Lung (tissue), 12 donors: Measurements from ENCODE around the gene RAD51D. TPM values are rescaled to one million over a fixed set of nuclear protein-coding genes. Genes with fewer than 3 reads are reported as not detected.

Experiments
- ATAC-seq: fragments of 200-7000 bp; cut with Tn5 transposase; one replicate; pipeline ENCODE4 v1.9.1; 2020; ENCODE audit warnings: moderate number of reproducible peaks; ENCODE audit not compliant: insufficient read depth, low FRiP score
- DNase-seq, 3 donors: peaks; one replicate each; pipeline ENCODE4 v3.0.0-alpha.2; 2013 to 2017
- H3K27ac ChIP-seq, 2 donors: one replicate each; pipeline ENCODE4 v1.5.1; 2013; ENCODE audit warnings: mild to moderate bottlenecking in 2 of 2, moderate library complexity in 2 of 2, control low read depth in 1 of 2, inconsistent platforms in 1 of 2, low read depth in 1 of 2, low read length in 1 of 2
- H3K27me3 ChIP-seq, 3 donors: one replicate each; pipeline ENCODE4 v1.5.1; 2013; ENCODE audit warnings: low read length in 2 of 3; ENCODE audit not compliant: control insufficient read depth in 3 of 3, insufficient read depth in 3 of 3
- H3K36me3 ChIP-seq, 4 donors: one replicate each; pipeline ENCODE4 v1.5.1; 2013; ENCODE audit warnings: low read length in 4 of 4, mild to moderate bottlenecking in 1 of 4, moderate library complexity in 1 of 4; ENCODE audit not compliant: control insufficient read depth in 4 of 4, insufficient read depth in 4 of 4
- H3K4me1 ChIP-seq, 5 donors: one replicate each; pipeline ENCODE4 v1.5.1; 2013; ENCODE audit warnings: low read length in 5 of 5, mild to moderate bottlenecking in 2 of 5, moderate library complexity in 1 of 5; ENCODE audit not compliant: control insufficient read depth in 5 of 5, insufficient read depth in 5 of 5
- H3K4me3 ChIP-seq: one replicate; pipeline ENCODE4 v1.5.1; 2013; ENCODE audit warnings: mild to moderate bottlenecking, control low read depth, moderate library complexity
- H3K9ac ChIP-seq, 2 donors: one replicate each; pipeline ENCODE4 v1.5.1; 2013; ENCODE audit warnings: low read length in 2 of 2, control low read depth in 1 of 2; ENCODE audit not compliant: insufficient read depth in 1 of 2
- H3K9me3 ChIP-seq, 4 donors: one replicate each; pipeline ENCODE4 v1.5.1; 2013; ENCODE audit warnings: low read length in 3 of 4, mild to moderate bottlenecking in 1 of 4, moderate library complexity in 1 of 4; ENCODE audit not compliant: control insufficient read depth in 4 of 4, insufficient read depth in 3 of 4
- CTCF ChIP-seq: IDR thresholded peaks from 2 replicates; pipeline ENCODE4 v1.5.1; 2012; ENCODE audit warnings: mild to moderate bottlenecking; ENCODE audit errors: control extremely low read depth, extremely low read depth
- WGBS, 2 donors: extraction: QIAGEN DNeasy Blood & Tissue Kit; methylation state at CpG; one replicate each; pipeline ENCODE4 v1.1.7; 2013; 5-methylcytosine and 5-hydroxymethylcytosine counted together
- polyA plus RNA-seq, 2 donors: library from polyadenylated mRNA; stranded (reverse); fragments of 200-250 nt; gene quantifications; one replicate each; pipeline ENCODE4 v1.2.1, GENCODE V29; 2013
- total RNA-seq, 2 donors: library from RNA; depleted of rRNA in 1 of 2; stranded (reverse); fragments of >200 nt in 1 of 2; gene quantifications; one replicate each; pipeline ENCODE4 v1.2.1, GENCODE V29; 2014 to 2021
- donor health status: control.
- donor health status: control.
- donor health status: Bipolar disorder and iron deficiency.
- donor health status: healthy.
- donor health status: DM: yes; HTN: yes; CAD: no.

Gene RAD51D
- total and polyA plus RNA-seq, 4 donors = 5.0 to 17.4 (median 8.9) TPM

GRCh38 chr17:35161281-35161761 lies 41.7 kb upstream of the RAD51D start:
- Histone ChIP-seq H3K4me1 (peaks cover 0 to 8% (median 0%) of the 10 kb centered on the region in 5 donors), H3K27me3 (peaks cover 0 to 9% (median 0%) of the 10 kb centered on the region in 3 donors), H3K4me3 (no peak overlapping the region), H3K36me3 (no peaks in the 10 kb centered on the region), H3K9ac (no peak overlapping the region), H3K9me3 (no peaks in the 10 kb centered on the region), H3K27ac (no peak overlapping the region)
- DNase-seq (peak; percentile 20 to 80 (median 55)), ATAC-seq (no peak)
- TF ChIP-seq CTCF = no peak
- WGBS, 2 donors = 42 to 53% methylated on average over 3 of the region's 3 CpGs

GRCh38 chr17:35160354-35161201 lies 40.9 kb upstream of the RAD51D start:
- 72 to 76% methylated on average over 13 of the region's 13 CpGs for WGBS, 2 donors
- Histone ChIP-seq H3K4me3 (no peak overlapping the region), H3K9ac (no peak overlapping the region), H3K36me3 (no peaks in the 10 kb centered on the region), H3K4me1 (peaks cover 0 to 8% (median 0%) of the 10 kb centered on the region in 5 donors), H3K27me3 (peaks cover 0 to 9% (median 0%) of the 10 kb centered on the region in 3 donors), H3K9me3 (no peaks in the 10 kb centered on the region), H3K27ac (no peak overlapping the region)
- no peak for DNase-seq
- no peak for TF ChIP-seq CTCF
- ATAC-seq = no peak

GRCh38 chr17:35159940-35160339 lies 40.3 kb upstream of the RAD51D start:
- H3K27ac ChIP-seq = no peak overlapping the region
- H3K36me3 ChIP-seq = no peaks in the 10 kb centered on the region
- no peak overlapping the region for H3K9ac ChIP-seq
- DNase-seq = no peak
- peaks cover 0 to 8% (median 0%) of the 10 kb centered on the region in 5 donors for H3K4me1 ChIP-seq
- TF ChIP-seq CTCF = no peak
- H3K9me3 ChIP-seq = no peaks in the 10 kb centered on the region
- no peak overlapping the region for H3K4me3 ChIP-seq
- H3K27me3 ChIP-seq = peaks cover 0 to 9% (median 0%) of the 10 kb centered on the region in 3 donors
- 58 to 59% methylated on average over 2 of the region's 2 CpGs for WGBS, 2 donors
- no peak for ATAC-seq
